ENCODE results near the gene YWHAE.
"Not testable (repeated sequence)": the region's sequence is repeated elsewhere in the genome, so short reads cannot be mapped to it uniquely, and the experiment has no call there.

YWHAE gene

GRCh38 chr17:1399679-1400512 is at the start of gene YWHAE:
TSS of gene YWHAE (minus strand) at chr17:1400222. CDS start at chr17:1400110, 112 bp downstream.
- peak; percentile 94 for DNase-seq (ENCODE audit: extremely low spot score)
- ChIA-PET POLR2A (interaction anchor here (1.0 to 1.7 kb wide), 9 partner anchors 10 to 88 kb away, joined by 3 to 30 read pairs (median 4); no protein-coding TSS in a partner anchor), CTCF (interaction anchor here (2.5 kb wide), 1 partner anchor 34 kb away, joined by 6 read pairs; no protein-coding TSS in a partner anchor)
- no peak for TF ChIP-seq CTBP1 (IDR thresholded peaks at IDR 0.05; ENCODE audit: borderline replicate concordance)
- TF ChIP-seq FOXA1 (IDR thresholded peaks at IDR 0.05): no peak
- TF ChIP-seq TARDBP (IDR thresholded peaks at IDR 0.05): no peak
- peak; percentile 67 for TF ChIP-seq L3MBTL2 (conservative IDR thresholded peaks at IDR 0.05)
- no peak for TF ChIP-seq PKNOX1 (IDR thresholded peaks at IDR 0.05)
- TF ChIP-seq BHLHE40 (IDR thresholded peaks at IDR 0.05; ENCODE audit: borderline replicate concordance): no peak
- TF ChIP-seq HDGF (IDR thresholded peaks at IDR 0.05; ENCODE audit: borderline replicate concordance): 0 out of 2 replicates have a peak, but pooled peaks have one; percentile 27
- no peak for TF ChIP-seq SUZ12 (IDR thresholded peaks at IDR 0.05)
- TF ChIP-seq NFRKB (IDR thresholded peaks at IDR 0.05): peak; percentile 98
- 0 out of 2 replicates have a peak, but pooled peaks have one; percentile 53 for TF ChIP-seq LEF1 (IDR thresholded peaks at IDR 0.05; ENCODE audit: borderline replicate concordance)
- no peak for TF ChIP-seq FOXK2 (IDR thresholded peaks at IDR 0.05)
- TF ChIP-seq ELF4 (IDR thresholded peaks at IDR 0.05): peak; percentile 91
- TF ChIP-seq ARNT (IDR thresholded peaks at IDR 0.05): 0 out of 2 replicates have a peak, but pooled peaks have one; percentile 8
- no peak for TF ChIP-seq SP1 (IDR thresholded peaks at IDR 0.05)
- no peak for TF ChIP-seq ZNF384 (IDR thresholded peaks at IDR 0.05)
- TF ChIP-seq FOXM1 (IDR thresholded peaks at IDR 0.05; ENCODE audit: borderline replicate concordance): peak; percentile 86

GRCh38 chr17:1449412-1449967 is 49.5 kb upstream of the YWHAE start:
- POLR2A ChIA-PET: interaction anchor here (1.0 kb wide), 1 partner anchor 11 kb away, joined by 3 read pairs; no protein-coding TSS in a partner anchor

GRCh38 chr17:1447052-1447451 is 47.0 kb upstream of the YWHAE start:
- DNase-seq (ENCODE audit: extremely low spot score): no peak
- TF ChIP-seq TARDBP (IDR thresholded peaks at IDR 0.05): no peak
- no peak for TF ChIP-seq L3MBTL2 (conservative IDR thresholded peaks at IDR 0.05)
- no peak for TF ChIP-seq BHLHE40 (IDR thresholded peaks at IDR 0.05; ENCODE audit: borderline replicate concordance)
- no peak for TF ChIP-seq FOXK2 (IDR thresholded peaks at IDR 0.05)
- no peak for TF ChIP-seq PKNOX1 (IDR thresholded peaks at IDR 0.05)
- no peak for TF ChIP-seq FOXM1 (IDR thresholded peaks at IDR 0.05; ENCODE audit: borderline replicate concordance)
- no peak for TF ChIP-seq FOXA1 (IDR thresholded peaks at IDR 0.05)
- no peak for TF ChIP-seq ZNF384 (IDR thresholded peaks at IDR 0.05)
- no peak for TF ChIP-seq NFRKB (IDR thresholded peaks at IDR 0.05)
- TF ChIP-seq HDGF (IDR thresholded peaks at IDR 0.05; ENCODE audit: borderline replicate concordance): no peak
- ChIA-PET POLR2A (no interaction called here), CTCF (no interaction called here)

More at GRCh38 chr17:1449412-1449967, 49.5 kb upstream of the YWHAE start:
- no peak for DNase-seq (ENCODE audit: extremely low spot score)
- TF ChIP-seq TARDBP (IDR thresholded peaks at IDR 0.05): no peak
- TF ChIP-seq NFRKB (IDR thresholded peaks at IDR 0.05): no peak
- TF ChIP-seq ARNT (IDR thresholded peaks at IDR 0.05): no peak
- no peak for TF ChIP-seq SP1 (IDR thresholded peaks at IDR 0.05)
- no peak for TF ChIP-seq CTBP1 (IDR thresholded peaks at IDR 0.05; ENCODE audit: borderline replicate concordance)
- TF ChIP-seq L3MBTL2 (conservative IDR thresholded peaks at IDR 0.05): no peak
- no peak for TF ChIP-seq BHLHE40 (IDR thresholded peaks at IDR 0.05; ENCODE audit: borderline replicate concordance)
- no peak for TF ChIP-seq LEF1 (IDR thresholded peaks at IDR 0.05; ENCODE audit: borderline replicate concordance)
- no peak for TF ChIP-seq FOXK2 (IDR thresholded peaks at IDR 0.05)
- TF ChIP-seq PKNOX1 (IDR thresholded peaks at IDR 0.05): no peak
- no peak for TF ChIP-seq ELF4 (IDR thresholded peaks at IDR 0.05)
- no peak for TF ChIP-seq HDGF (IDR thresholded peaks at IDR 0.05; ENCODE audit: borderline replicate concordance)
- no peak for TF ChIP-seq FOXA1 (IDR thresholded peaks at IDR 0.05)
- TF ChIP-seq ZNF384 (IDR thresholded peaks at IDR 0.05): no peak
- TF ChIP-seq FOXM1 (IDR thresholded peaks at IDR 0.05; ENCODE audit: borderline replicate concordance): no peak
- no peak for TF ChIP-seq SUZ12 (IDR thresholded peaks at IDR 0.05)
- CTCF ChIA-PET: interaction anchor here (1.6 kb wide), 1 partner anchor 84 kb away, joined by 8 read pairs; no protein-coding TSS in a partner anchor

- POLR2A ChIA-PET: no interaction called here
- TF ChIP-seq TARDBP (IDR thresholded peaks at IDR 0.05): no peak
- no peak for TF ChIP-seq SP1 (IDR thresholded peaks at IDR 0.05)
- TF ChIP-seq L3MBTL2 (conservative IDR thresholded peaks at IDR 0.05): no peak
- no peak for TF ChIP-seq FOXA1 (IDR thresholded peaks at IDR 0.05)
- TF ChIP-seq ELF4 (IDR thresholded peaks at IDR 0.05): no peak
- no peak for TF ChIP-seq CTBP1 (IDR thresholded peaks at IDR 0.05; ENCODE audit: borderline replicate concordance)
- TF ChIP-seq NFRKB (IDR thresholded peaks at IDR 0.05): no peak
- no peak for TF ChIP-seq LEF1 (IDR thresholded peaks at IDR 0.05; ENCODE audit: borderline replicate concordance)
- DNase-seq (ENCODE audit: extremely low spot score): no peak
- CTCF ChIA-PET: no interaction called here
These were observed 46.2 kb upstream of the YWHAE start for GRCh38 chr17:1446201-1446600.

GRCh38 chr17:1445695-1446094 is 45.7 kb upstream of the YWHAE start:
- POLR2A ChIA-PET; CTCF ChIA-PET; DNase-seq (ENCODE audit: extremely low spot score): not testable (repeated sequence)

- CTCF ChIA-PET; POLR2A ChIA-PET; DNase-seq (ENCODE audit: extremely low spot score): not testable (repeated sequence)
These were observed 42.7 kb upstream of the YWHAE start for GRCh38 chr17:1442721-1443120.

Measured in HEK293T (cell line).